ENCODE measurements around the gene LRRC70.

Gene LRRC70

GRCh38 chr5:62568143-62568542 is 10.5 kb upstream of the LRRC70 start:
- no peak for DNase-seq
- TF ChIP-seq CTCF (IDR thresholded peaks at IDR 0.05), result no peak
- H3K36me3 Mint-ChIP-seq (ENCODE audit: low read depth), result peaks cover 61% of the 10 kb centered on the region
- no peak overlapping the region for H3K4me3 Mint-ChIP-seq
- no peak overlapping the region for H3K27ac Mint-ChIP-seq
- H3K27me3 Mint-ChIP-seq (ENCODE audit: low read depth, poor library complexity), result no peaks in the 10 kb centered on the region
- peaks cover 48% of the 10 kb centered on the region for H3K9me3 Mint-ChIP-seq
- H3K4me1 Mint-ChIP-seq, result no peaks in the 10 kb centered on the region

DNA sequence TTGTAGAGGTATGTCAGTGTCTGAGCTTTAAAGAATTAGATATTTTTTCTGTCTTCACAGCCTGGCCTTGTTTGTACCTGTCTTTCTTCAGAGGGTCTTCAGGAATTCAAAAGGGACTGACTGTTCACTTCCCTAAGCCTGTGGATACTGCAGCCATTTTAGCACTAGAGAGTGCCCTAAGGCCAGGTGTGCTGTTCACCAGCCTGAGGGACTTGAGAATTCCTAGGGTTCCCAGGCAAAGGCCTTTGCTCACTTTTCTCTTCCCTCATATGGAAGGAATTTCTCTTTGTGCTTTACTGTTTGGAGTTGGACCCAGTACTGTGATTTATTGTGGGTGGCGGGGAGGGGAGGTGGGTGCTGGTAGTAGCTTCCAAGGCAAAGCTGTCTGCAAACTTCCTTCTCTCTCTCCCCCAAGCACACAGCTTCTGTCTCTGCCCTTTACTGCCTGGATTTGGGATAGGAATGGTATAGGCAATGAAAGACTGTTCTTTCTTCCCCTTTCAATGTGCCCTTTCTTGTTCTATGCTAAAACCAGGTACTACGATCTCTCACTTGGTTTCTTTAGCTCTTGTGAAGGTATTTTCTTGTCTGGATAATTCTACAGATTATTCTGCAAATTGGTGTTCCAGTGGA is 9.7 kb upstream of the LRRC70 start:
- TF ChIP-seq CTCF (IDR thresholded peaks at IDR 0.05), result no peak
- no peaks in the 10 kb centered on the region for H3K4me1 Mint-ChIP-seq
- H3K9me3 Mint-ChIP-seq, result peaks cover 48% of the 10 kb centered on the region
- DNase-seq, result no peak
- no peaks in the 10 kb centered on the region for H3K27me3 Mint-ChIP-seq (ENCODE audit: low read depth, poor library complexity)
- H3K4me3 Mint-ChIP-seq, result no peak overlapping the region
- peaks cover 59% of the 10 kb centered on the region for H3K36me3 Mint-ChIP-seq (ENCODE audit: low read depth)
- H3K27ac Mint-ChIP-seq, result peak overlapping the region; percentile 48

GRCh38 chr5:62569470-62569869 is 9.1 kb upstream of the LRRC70 start:
- Mint-ChIP-seq H3K36me3 (ENCODE audit: low read depth) (peaks cover 57% of the 10 kb centered on the region), H3K27ac (no peak overlapping the region), H3K4me1 (no peaks in the 10 kb centered on the region), H3K9me3 (peaks cover 48% of the 10 kb centered on the region), H3K4me3 (no peak overlapping the region), H3K27me3 (ENCODE audit: low read depth, poor library complexity) (no peaks in the 10 kb centered on the region)
- no peak for TF ChIP-seq CTCF (IDR thresholded peaks at IDR 0.05)
- DNase-seq, result no peak

- Mint-ChIP-seq H3K27me3 (ENCODE audit: low read depth, poor library complexity) (no peaks in the 10 kb centered on the region), H3K4me1 (no peaks in the 10 kb centered on the region), H3K4me3 (no peak overlapping the region), H3K27ac (no peak overlapping the region), H3K9me3 (peaks cover 14% of the 10 kb centered on the region), H3K36me3 (ENCODE audit: low read depth) (peaks cover 21% of the 10 kb centered on the region)
- TF ChIP-seq CTCF (IDR thresholded peaks at IDR 0.05), result no peak
- no peak for DNase-seq
Measured at GRCh38 chr5:62572918-62573514, 5.6 kb upstream of the LRRC70 start.

- no peaks in the 10 kb centered on the region for H3K27me3 Mint-ChIP-seq (ENCODE audit: low read depth, poor library complexity)
- DNase-seq, result no peak
- H3K4me3 Mint-ChIP-seq, result no peak overlapping the region
- no peak overlapping the region for H3K27ac Mint-ChIP-seq
- TF ChIP-seq CTCF (IDR thresholded peaks at IDR 0.05), result no peak
- no peaks in the 10 kb centered on the region for H3K9me3 Mint-ChIP-seq
- H3K4me1 Mint-ChIP-seq, result peaks cover 6% of the 10 kb centered on the region
- peaks cover 7% of the 10 kb centered on the region for H3K36me3 Mint-ChIP-seq (ENCODE audit: low read depth)
Measured at GRCh38 chr5:62574599-62574998, 4.0 kb upstream of the LRRC70 start.

DNA sequence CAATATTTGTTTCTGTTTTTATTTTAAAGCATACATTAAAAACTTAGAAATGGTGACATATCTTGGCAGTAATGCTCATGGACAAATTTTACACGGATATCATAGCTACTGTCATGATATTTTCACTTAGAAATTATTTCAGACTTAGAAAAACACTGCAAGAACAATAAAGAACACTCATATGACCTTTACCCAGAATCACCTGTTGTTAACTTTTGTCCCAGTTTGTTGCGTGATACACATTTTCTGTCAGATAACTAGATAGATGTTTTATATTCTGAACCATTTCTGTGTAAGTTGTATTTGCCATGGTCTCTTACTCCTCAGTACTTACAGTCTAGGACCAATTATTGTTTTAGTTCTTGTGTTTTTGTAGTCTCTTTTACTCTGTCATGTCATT is 3.6 kb upstream of the LRRC70 start:
- TF ChIP-seq CTCF (IDR thresholded peaks at IDR 0.05), result no peak
- Mint-ChIP-seq H3K4me3 (no peak overlapping the region), H3K36me3 (ENCODE audit: low read depth) (peaks cover 7% of the 10 kb centered on the region), H3K27ac (no peak overlapping the region), H3K27me3 (ENCODE audit: low read depth, poor library complexity) (no peaks in the 10 kb centered on the region), H3K9me3 (no peaks in the 10 kb centered on the region), H3K4me1 (peaks cover 6% of the 10 kb centered on the region)
- DNase-seq, result no peak
